ENCODE results near the gene RBSN.

- no peak for TF ChIP-seq POLR2A (IDR thresholded peaks at IDR 0.05)
- TF ChIP-seq CTCF (IDR thresholded peaks at IDR 0.05): no peak
Measured at GRCh38 chr3:15122398-15122797, 23.4 kb upstream of the RBSN start.

Data from sigmoid colon (tissue), 3 donors.